SU-DHL-6 (cell line): ENCODE measurements around the gene HMGCL.
"Not testable (repeated sequence)": the region's sequence is repeated elsewhere in the genome, so short reads cannot be mapped to it uniquely, and the experiment has no call there.

Experiments used
- CTCF ChIP-seq: fragments of 200-600 bp; sonication (generic); IDR thresholded peaks from one replicate; pipeline ENCODE4 v1.5.1; 2017; ENCODE audit warnings: antibody characterized with exemption, mild to moderate bottlenecking, low read length, moderate library complexity; ENCODE audit not compliant: insufficient read depth, poor library complexity, severe bottlenecking
- EZH2phosphoT487 ChIP-seq: fragments of 200-600 bp; sonication (generic), shearing (Covaris generic); conservative IDR thresholded peaks from 2 replicates; pipeline ENCODE4 v1.6.1; 2018; ENCODE audit warnings: mild to moderate bottlenecking, antibody characterized with exemption, low read length, moderate library complexity, mixed read lengths

DNA sequence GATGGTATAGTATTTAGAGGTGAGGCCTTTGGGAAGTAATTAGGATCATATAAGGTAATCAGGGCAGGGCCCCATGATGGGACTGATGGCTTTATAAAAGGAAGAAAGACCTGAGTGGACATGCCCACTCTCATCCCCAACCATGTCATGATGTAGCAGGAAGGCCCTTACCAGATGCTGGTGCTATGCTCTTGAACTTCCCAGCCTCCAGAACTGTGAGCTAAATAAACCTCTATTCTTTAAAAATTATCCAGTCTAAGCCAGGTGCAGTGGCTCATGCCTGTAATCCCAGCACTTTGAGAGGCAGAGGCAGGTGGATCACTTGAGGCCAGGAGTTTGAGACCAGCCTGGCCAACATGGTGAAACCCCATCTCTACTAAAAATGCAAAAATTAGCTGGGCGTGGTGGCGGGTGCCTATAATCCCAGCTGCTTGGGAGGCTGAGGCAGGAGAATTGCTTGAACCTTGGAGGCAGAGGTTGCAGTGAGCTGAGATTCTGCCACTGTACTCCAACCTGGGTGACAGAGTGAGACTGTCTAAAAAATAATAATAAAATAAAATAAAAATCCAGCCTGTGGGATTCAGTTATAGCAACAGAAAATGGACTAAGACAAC lies 22.4 kb upstream of the HMGCL start:
- TF ChIP-seq CTCF, EZH2phosphoT487: not testable (repeated sequence)
